Loucy (cell line): ENCODE measurements around the gene GPHN.

Source experiments
- H2AFZ ChIP-seq: fragments of 200-600 bp; sonication (generic); 2 replicates; pipeline ENCODE4 v1.6.0; 2016; ENCODE audit warnings: antibody characterized with exemption, mild to moderate bottlenecking, low read length, moderate library complexity
- H3F3A ChIP-seq: fragments of 200-600 bp; 2 replicates; pipeline ENCODE4 v1.6.0; 2016; ENCODE audit warnings: antibody characterized with exemption, low read depth, mild to moderate bottlenecking
- H3K27me3 ChIP-seq: fragments of 200-600 bp; sonication (generic); 2 replicates; pipeline ENCODE4 v1.6.1; 2014; ENCODE audit warnings: low read length, mild to moderate bottlenecking; ENCODE audit not compliant: insufficient read depth, poor library complexity, severe bottlenecking
- H3K36me3 ChIP-seq: fragments of 200-600 bp; sonication (generic); 2 replicates; pipeline ENCODE4 v1.6.1; 2016; ENCODE audit warnings: low read length; ENCODE audit not compliant: insufficient read depth
- H3K4me1 ChIP-seq: fragments of 200-600 bp; sonication (generic); 2 replicates; pipeline ENCODE4 v1.5.1; 2014; ENCODE audit warnings: low read length, mild to moderate bottlenecking; ENCODE audit not compliant: insufficient read depth, poor library complexity, severe bottlenecking
- H3K4me2 ChIP-seq: fragments of 200-600 bp; sonication (generic); 2 replicates; pipeline ENCODE4 v1.6.0; 2014; ENCODE audit warnings: antibody characterized with exemption, low read length, low read depth, mild to moderate bottlenecking; ENCODE audit not compliant: poor library complexity, severe bottlenecking
- H3K4me3 ChIP-seq: fragments of 200-600 bp; sonication (generic); 2 replicates; pipeline ENCODE4 v1.5.1; 2014; ENCODE audit warnings: low read length, mild to moderate bottlenecking, mixed read lengths; ENCODE audit not compliant: poor library complexity, severe bottlenecking
- H3K79me2 ChIP-seq: fragments of 200-600 bp; sonication (generic); 2 replicates; pipeline ENCODE4 v1.6.1; 2014; ENCODE audit warnings: low read length; ENCODE audit not compliant: insufficient read depth
- H3K9ac ChIP-seq: fragments of 200-600 bp; sonication (generic); 2 replicates; pipeline ENCODE4 v1.6.0; 2014; ENCODE audit warnings: mild to moderate bottlenecking, low read depth, low read length, moderate library complexity; ENCODE audit not compliant: poor library complexity, severe bottlenecking
- H3K9me2 ChIP-seq: fragments of 200-600 bp; sonication (generic); replicated peaks from 2 replicates; pipeline ENCODE4 v1.6.1; 2016; ENCODE audit warnings: low read depth, low read length, mixed read lengths
- H3K9me3 ChIP-seq: fragments of 200-600 bp; sonication (generic); 2 replicates; pipeline ENCODE4 v1.6.1; 2014; ENCODE audit warnings: mild to moderate bottlenecking, antibody characterized with exemption, low read length, low read depth; ENCODE audit not compliant: insufficient read depth
- H4K20me1 ChIP-seq: fragments of 200-600 bp; sonication (generic); 2 replicates; pipeline ENCODE4 v1.6.0; 2014; ENCODE audit warnings: antibody characterized with exemption, low read length, mild to moderate bottlenecking; ENCODE audit not compliant: insufficient read depth, poor library complexity, severe bottlenecking
- EZH2phosphoT487 ChIP-seq: fragments of 200-600 bp; IDR thresholded peaks from 2 replicates; pipeline ENCODE4 v1.6.1; 2018; ENCODE audit warnings: antibody characterized with exemption, mild to moderate bottlenecking, moderate library complexity, borderline replicate concordance
- TF ChIP-seq, protein P1 (sequence below): fragments of 200-600 bp; sonication (generic); conservative IDR thresholded peaks from 2 replicates; pipeline ENCODE4 v1.5.1; 2014; ENCODE audit warnings: mild to moderate bottlenecking, antibody characterized with exemption, low read length

GPHN gene

DNA sequence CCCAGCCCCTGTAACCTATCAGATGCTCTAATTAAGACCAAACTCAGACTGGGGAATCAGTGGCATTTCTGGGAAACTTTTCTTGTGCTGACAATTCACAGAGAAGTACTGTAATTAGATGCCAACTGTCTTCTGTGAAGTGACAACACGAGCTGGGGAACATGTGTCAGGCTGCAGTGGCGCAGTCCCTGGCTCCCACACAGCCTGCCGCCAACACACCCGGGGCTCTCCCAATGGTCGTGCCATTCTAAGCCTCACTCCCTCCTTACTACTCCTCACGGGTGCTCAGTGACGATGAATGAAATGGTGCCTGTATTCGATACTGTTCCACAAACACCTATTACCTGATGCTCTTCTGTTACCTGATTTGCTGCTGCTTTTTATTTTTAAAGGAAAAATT lies 699.9 kb downstream of the GPHN start:
- no peaks in the 10 kb centered on the region for H3K27me3 ChIP-seq
- TF ChIP-seq EZH2phosphoT487 = no peak
- TF ChIP-seq, protein P1, sequence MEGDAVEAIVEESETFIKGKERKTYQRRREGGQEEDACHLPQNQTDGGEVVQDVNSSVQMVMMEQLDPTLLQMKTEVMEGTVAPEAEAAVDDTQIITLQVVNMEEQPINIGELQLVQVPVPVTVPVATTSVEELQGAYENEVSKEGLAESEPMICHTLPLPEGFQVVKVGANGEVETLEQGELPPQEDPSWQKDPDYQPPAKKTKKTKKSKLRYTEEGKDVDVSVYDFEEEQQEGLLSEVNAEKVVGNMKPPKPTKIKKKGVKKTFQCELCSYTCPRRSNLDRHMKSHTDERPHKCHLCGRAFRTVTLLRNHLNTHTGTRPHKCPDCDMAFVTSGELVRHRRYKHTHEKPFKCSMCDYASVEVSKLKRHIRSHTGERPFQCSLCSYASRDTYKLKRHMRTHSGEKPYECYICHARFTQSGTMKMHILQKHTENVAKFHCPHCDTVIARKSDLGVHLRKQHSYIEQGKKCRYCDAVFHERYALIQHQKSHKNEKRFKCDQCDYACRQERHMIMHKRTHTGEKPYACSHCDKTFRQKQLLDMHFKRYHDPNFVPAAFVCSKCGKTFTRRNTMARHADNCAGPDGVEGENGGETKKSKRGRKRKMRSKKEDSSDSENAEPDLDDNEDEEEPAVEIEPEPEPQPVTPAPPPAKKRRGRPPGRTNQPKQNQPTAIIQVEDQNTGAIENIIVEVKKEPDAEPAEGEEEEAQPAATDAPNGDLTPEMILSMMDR = no peak
- H3K79me2 ChIP-seq = no peaks in the 10 kb centered on the region

DNA sequence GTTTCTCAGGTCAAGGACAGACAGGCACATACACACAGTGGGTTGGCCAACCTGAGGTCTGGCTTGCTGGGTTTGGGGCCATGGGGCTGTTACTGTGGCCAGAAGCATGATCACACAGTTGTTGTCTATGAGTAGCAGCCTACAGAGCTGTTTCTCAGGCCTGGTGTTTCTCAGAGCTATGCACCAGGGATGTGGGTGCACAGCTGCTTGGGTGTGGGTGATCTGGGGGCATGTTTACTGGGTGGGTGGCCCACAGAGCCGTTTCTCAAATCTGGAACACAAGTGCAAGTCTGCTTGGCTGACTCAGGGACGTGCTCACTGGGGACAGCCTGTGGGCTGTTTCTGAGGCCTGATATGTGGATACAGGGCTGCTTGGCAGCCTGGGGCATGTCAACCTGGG lies 710.2 kb downstream of the GPHN start:
- no peak overlapping the region for H2AFZ ChIP-seq
- H3K79me2 ChIP-seq = no peaks in the 10 kb centered on the region
- no peaks in the 10 kb centered on the region for H3K27me3 ChIP-seq
- no peaks in the 10 kb centered on the region for H3K36me3 ChIP-seq
- H3K4me1 ChIP-seq = no peaks in the 10 kb centered on the region
- no peaks in the 10 kb centered on the region for H3K9me3 ChIP-seq
- TF ChIP-seq, protein P1 = no peak
- no peak for TF ChIP-seq EZH2phosphoT487
- H3F3A ChIP-seq = no peaks in the 10 kb centered on the region
- no peaks in the 10 kb centered on the region for H4K20me1 ChIP-seq
- no peaks in the 10 kb centered on the region for H3K9me2 ChIP-seq
- H3K4me2 ChIP-seq = no peak overlapping the region
- no peak overlapping the region for H3K4me3 ChIP-seq
- H3K9ac ChIP-seq = no peak overlapping the region

More for the DNA sequence above, 699.9 kb downstream of the GPHN start:
- Histone ChIP-seq H3K9me2 (no peaks in the 10 kb centered on the region), H3K9me3 (no peaks in the 10 kb centered on the region), H3F3A (no peaks in the 10 kb centered on the region), H3K4me3 (no peak overlapping the region), H3K9ac (no peak overlapping the region), H4K20me1 (no peaks in the 10 kb centered on the region), H3K4me1 (no peaks in the 10 kb centered on the region), H3K36me3 (no peaks in the 10 kb centered on the region), H3K4me2 (no peak overlapping the region), H2AFZ (no peak overlapping the region)

DNA sequence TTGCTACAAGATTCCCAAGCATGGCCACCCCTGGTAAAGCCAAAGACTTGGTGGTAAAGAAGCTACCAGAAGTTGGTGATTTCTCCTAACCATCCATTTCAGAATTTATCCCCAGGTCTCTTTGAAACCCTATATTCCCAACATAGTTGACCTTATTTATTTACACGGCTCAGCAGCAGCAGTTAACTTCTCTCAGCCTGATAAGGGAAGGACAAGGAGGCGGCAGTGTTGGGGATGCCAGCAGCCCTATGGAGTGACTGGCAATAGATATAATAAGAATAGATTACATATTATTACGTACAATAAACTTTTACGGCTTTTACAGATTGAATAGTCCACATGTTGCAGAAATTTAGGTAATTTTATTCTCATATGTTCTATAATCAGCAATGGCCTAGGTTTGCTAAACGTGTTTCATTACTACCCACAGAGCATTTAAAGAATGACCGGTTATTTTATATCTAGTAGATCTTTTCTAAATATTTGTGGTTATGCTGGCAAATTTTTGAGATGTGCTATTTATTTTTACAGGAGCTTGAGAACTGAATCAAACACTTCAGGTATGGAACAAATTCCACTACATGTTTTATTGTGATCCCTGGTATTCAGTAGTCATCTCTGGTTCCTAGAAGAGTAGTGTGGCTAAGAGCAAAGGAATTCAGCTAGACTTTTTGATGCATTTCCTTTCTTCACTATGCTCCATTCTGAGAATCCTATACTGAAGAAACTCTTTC lies 713.5 kb downstream of the GPHN start:
- Histone ChIP-seq H3K9me3 (no peaks in the 10 kb centered on the region), H3K4me2 (no peak overlapping the region), H3K4me1 (no peaks in the 10 kb centered on the region), H3K36me3 (no peaks in the 10 kb centered on the region), H3K79me2 (no peaks in the 10 kb centered on the region), H3K9ac (no peak overlapping the region), H3K27me3 (no peaks in the 10 kb centered on the region), H3K4me3 (no peak overlapping the region), H3K9me2 (no peaks in the 10 kb centered on the region), H4K20me1 (no peaks in the 10 kb centered on the region), H2AFZ (no peak overlapping the region), H3F3A (no peaks in the 10 kb centered on the region)
- TF ChIP-seq, protein P1 = no peak
- TF ChIP-seq EZH2phosphoT487 = no peak
